ENCODE data around the gene NLGN1.

NLGN1 gene

GRCh38 chr3:173719585-173719984 is 322.0 kb downstream of the NLGN1 start:
- no peak for DNase-seq (ENCODE audit: low read depth)

- no peak for DNase-seq (ENCODE audit: low read depth)
These were observed 328.0 kb downstream of the NLGN1 start for GRCh38 chr3:173725507-173725906.

- no peak for DNase-seq (ENCODE audit: low read depth)
These were observed 332.8 kb downstream of the NLGN1 start for GRCh38 chr3:173730391-173730790.

GRCh38 chr3:173732237-173732636 is 334.7 kb downstream of the NLGN1 start:
- no peak for DNase-seq (ENCODE audit: low read depth)

GRCh38 chr3:173733029-173733652 is 335.6 kb downstream of the NLGN1 start:
- DNase-seq (ENCODE audit: low read depth), result no peak

- DNase-seq (ENCODE audit: low read depth), result no peak
These were observed 336.9 kb downstream of the NLGN1 start for GRCh38 chr3:173734473-173734872.

GRCh38 chr3:173734895-173735294 is 337.4 kb downstream of the NLGN1 start:
- no peak for DNase-seq (ENCODE audit: low read depth)

GRCh38 chr3:173735841-173736240 is 338.3 kb downstream of the NLGN1 start:
- DNase-seq (ENCODE audit: low read depth), result no peak

GRCh38 chr3:173737167-173737808 is 339.7 kb downstream of the NLGN1 start:
- DNase-seq (ENCODE audit: low read depth), result no peak

GRCh38 chr3:173739726-173740125 is 342.2 kb downstream of the NLGN1 start:
- no peak for DNase-seq (ENCODE audit: low read depth)

GRCh38 chr3:173742491-173742890 is 344.9 kb downstream of the NLGN1 start:
- no peak for DNase-seq (ENCODE audit: low read depth)

- DNase-seq (ENCODE audit: low read depth), result no peak
These were observed 345.6 kb downstream of the NLGN1 start for GRCh38 chr3:173743111-173743510.

GRCh38 chr3:173743516-173743915 is 346.0 kb downstream of the NLGN1 start:
- no peak for DNase-seq (ENCODE audit: low read depth)

GRCh38 chr3:173744479-173744878 is 346.9 kb downstream of the NLGN1 start:
- no peak for DNase-seq (ENCODE audit: low read depth)

GRCh38 chr3:173744895-173745294 is 347.4 kb downstream of the NLGN1 start:
- DNase-seq (ENCODE audit: low read depth), result no peak

GRCh38 chr3:173745952-173746682 is 348.6 kb downstream of the NLGN1 start:
- DNase-seq (ENCODE audit: low read depth), result no peak

- DNase-seq (ENCODE audit: low read depth), result no peak
These were observed 349.9 kb downstream of the NLGN1 start for GRCh38 chr3:173747427-173747826.

GRCh38 chr3:173748105-173748504 is 350.6 kb downstream of the NLGN1 start:
- DNase-seq (ENCODE audit: low read depth), result no peak

GRCh38 chr3:173750095-173750494 is 352.6 kb downstream of the NLGN1 start:
- DNase-seq (ENCODE audit: low read depth), result no peak

GRCh38 chr3:173750591-173750990 is 353.0 kb downstream of the NLGN1 start:
- DNase-seq (ENCODE audit: low read depth), result no peak

- DNase-seq (ENCODE audit: low read depth), result no peak
These were observed 356.0 kb downstream of the NLGN1 start for GRCh38 chr3:173753593-173753992.

GRCh38 chr3:173755161-173755560 is 357.6 kb downstream of the NLGN1 start:
- DNase-seq (ENCODE audit: low read depth), result no peak

GRCh38 chr3:173761161-173761560 is 363.6 kb downstream of the NLGN1 start:
- no peak for DNase-seq (ENCODE audit: low read depth)
